PFSK-1 (cell line): ENCODE data around the gene GPC3.

Experiments used
- FOXP2 ChIP-seq: optimal IDR thresholded peaks from 2 replicates; pipeline ENCODE3; 2011; ENCODE audit warnings: borderline replicate concordance, control low read depth, inconsistent platforms; ENCODE audit not compliant: insufficient read depth; ENCODE audit errors: extremely low read length, extremely low read depth
- POLR2AphosphoS5 ChIP-seq: IDR thresholded peaks from 2 replicates; pipeline ENCODE4 v1.6.1; 2012; ENCODE audit warnings: low read depth, mild to moderate bottlenecking, control low read depth, low read length, moderate library complexity
- REST ChIP-seq, 2 experiments: IDR thresholded peaks; 2 replicates each; pipeline versions ENCODE4 v1.6.1 to v1.8.0; 2011 to 2012; ENCODE audit warnings: low read depth in 2 of 2, low read length in 2 of 2, control low read depth in 1 of 2, inconsistent platforms in 1 of 2, mild to moderate bottlenecking in 1 of 2, moderate library complexity in 1 of 2; ENCODE audit not compliant: insufficient read depth in 1 of 2
- SIN3A ChIP-seq: IDR thresholded peaks from 2 replicates; pipeline ENCODE4 v1.6.1; 2012; ENCODE audit warnings: mild to moderate bottlenecking, low read length, moderate library complexity, borderline replicate concordance; ENCODE audit not compliant: insufficient read depth
- TAF1 ChIP-seq: IDR thresholded peaks from 2 replicates; pipeline ENCODE4 v1.6.1; 2012; ENCODE audit warnings: low read length, control low read depth, borderline replicate concordance; ENCODE audit not compliant: insufficient read depth

GPC3 gene

GRCh38 chrX:133650239-133650638 lies 335.2 kb downstream of the GPC3 start:
- no peak for TF ChIP-seq FOXP2
- no peak for TF ChIP-seq REST (IDR thresholded peaks at IDR 0.05; ENCODE audit: insufficient read depth in 1 of 2, low read depth in 2 of 2, low read length in 2 of 2)
- no peak for TF ChIP-seq SIN3A
- no peak for TF ChIP-seq POLR2AphosphoS5

- no peak for TF ChIP-seq REST (IDR thresholded peaks at IDR 0.05; ENCODE audit: insufficient read depth in 1 of 2, low read depth in 2 of 2, low read length in 2 of 2)
- TF ChIP-seq POLR2AphosphoS5, result no peak
- no peak for TF ChIP-seq TAF1
- TF ChIP-seq SIN3A, result no peak
- no peak for TF ChIP-seq FOXP2
Observed at GRCh38 chrX:133649651-133650050, 335.7 kb downstream of the GPC3 start.

- TF ChIP-seq FOXP2 (no peak), REST (IDR thresholded peaks at IDR 0.05; ENCODE audit: insufficient read depth in 1 of 2, low read depth in 2 of 2, low read length in 2 of 2) (no peak), POLR2AphosphoS5 (no peak)
Observed at GRCh38 chrX:133648594-133648993, 336.8 kb downstream of the GPC3 start.

- TF ChIP-seq FOXP2 (no peak), REST (IDR thresholded peaks at IDR 0.05; ENCODE audit: insufficient read depth in 1 of 2, low read depth in 2 of 2, low read length in 2 of 2) (no peak), POLR2AphosphoS5 (no peak), SIN3A (no peak), TAF1 (no peak)
Observed at GRCh38 chrX:133646719-133647116, 338.7 kb downstream of the GPC3 start.

GRCh38 chrX:133645977-133646718 lies 339.2 kb downstream of the GPC3 start:
- TF ChIP-seq TAF1 (no peak), POLR2AphosphoS5 (no peak), REST (IDR thresholded peaks at IDR 0.05; ENCODE audit: insufficient read depth in 1 of 2, low read depth in 2 of 2, low read length in 2 of 2) (no peak)
